HG02678 (cell line): ENCODE data around the gene SHB.
"Not testable (repeated sequence)": the region's sequence is repeated elsewhere in the genome, so short reads cannot be mapped to it uniquely, and the experiment has no call there.

Source experiments
- ATAC-seq: cut with Tn5 transposase; IDR thresholded peaks from one replicate; pipeline ENCODE4 v1.9.1; 2021; ENCODE audit warnings: mild to moderate bottlenecking, moderate library complexity; ENCODE audit not compliant: unreplicated experiment

The SHB gene

GRCh38 chr9:38064842-38065368 is 4.1 kb downstream of the SHB start:
- ATAC-seq, result no peak

DNA sequence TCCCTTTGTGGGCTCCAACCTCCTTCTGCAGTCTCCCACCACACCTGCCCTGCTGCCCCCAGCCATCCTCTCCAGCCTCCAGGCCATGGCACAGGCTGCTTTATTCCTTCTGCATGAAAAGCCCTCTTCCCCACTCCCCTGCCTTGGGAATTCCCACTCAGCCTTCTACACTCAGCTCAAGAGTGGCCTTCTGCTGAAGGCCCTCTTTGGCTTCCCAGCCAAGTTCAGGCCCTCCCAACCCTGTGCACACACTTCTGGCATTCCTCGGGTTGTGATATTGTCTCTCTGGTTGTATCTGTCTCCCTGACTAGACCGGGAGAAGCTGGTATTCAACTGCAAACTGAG is 5.7 kb downstream of the SHB start:
- ATAC-seq, result no peak

- no peak for ATAC-seq
These were observed 6.3 kb downstream of the SHB start for GRCh38 chr9:38062498-38063362.

DNA sequence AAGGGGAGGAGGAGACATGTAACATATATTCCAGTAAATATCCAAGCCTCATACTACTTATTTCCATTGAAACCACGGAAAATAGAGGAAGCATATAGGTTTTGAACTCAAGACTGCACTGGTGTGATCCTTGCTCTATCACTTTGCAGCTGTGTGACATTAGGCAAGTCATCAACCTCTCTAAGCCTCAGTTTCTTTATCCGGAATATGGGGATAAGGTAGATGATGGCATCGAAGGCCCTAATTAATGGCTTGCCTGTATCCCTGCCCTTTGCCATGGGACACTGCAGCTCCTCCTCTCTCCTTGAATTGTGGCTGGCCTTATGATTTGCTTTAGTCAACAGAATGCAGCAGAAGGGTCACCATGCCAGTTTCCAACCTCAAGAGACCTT is 6.9 kb downstream of the SHB start:
- no peak for ATAC-seq

DNA sequence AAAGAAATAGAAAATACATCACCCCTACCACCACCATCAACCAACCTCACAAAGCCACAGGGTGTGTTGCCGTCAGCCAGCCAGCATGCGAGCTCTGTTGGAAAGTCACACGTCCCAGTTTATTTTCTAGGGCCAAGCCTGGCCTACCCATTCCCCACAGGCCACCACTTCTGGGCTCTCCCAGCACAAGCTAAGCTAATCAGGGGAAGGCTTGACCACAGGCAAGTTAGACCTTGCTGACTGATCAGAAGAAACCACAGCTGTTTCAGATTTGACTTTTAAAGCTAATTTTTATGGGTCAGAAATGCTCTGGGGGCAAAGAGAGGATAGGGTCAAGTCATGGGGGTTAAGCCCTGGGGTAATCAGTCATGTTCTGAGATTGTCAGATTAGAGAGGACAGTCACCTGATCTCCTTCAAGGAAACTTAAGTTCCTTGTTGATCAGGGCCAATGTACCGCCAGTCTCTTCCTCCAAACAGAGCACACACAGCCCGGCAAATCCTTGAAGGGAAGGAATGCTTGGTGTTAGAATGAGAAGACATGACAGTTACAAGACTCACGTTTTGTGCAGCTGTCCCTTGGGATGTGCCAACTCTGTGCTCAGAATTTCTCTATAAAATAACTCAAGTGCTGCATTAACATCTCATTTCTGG is 7.6 kb downstream of the SHB start:
- ATAC-seq, result peak; percentile 74

DNA sequence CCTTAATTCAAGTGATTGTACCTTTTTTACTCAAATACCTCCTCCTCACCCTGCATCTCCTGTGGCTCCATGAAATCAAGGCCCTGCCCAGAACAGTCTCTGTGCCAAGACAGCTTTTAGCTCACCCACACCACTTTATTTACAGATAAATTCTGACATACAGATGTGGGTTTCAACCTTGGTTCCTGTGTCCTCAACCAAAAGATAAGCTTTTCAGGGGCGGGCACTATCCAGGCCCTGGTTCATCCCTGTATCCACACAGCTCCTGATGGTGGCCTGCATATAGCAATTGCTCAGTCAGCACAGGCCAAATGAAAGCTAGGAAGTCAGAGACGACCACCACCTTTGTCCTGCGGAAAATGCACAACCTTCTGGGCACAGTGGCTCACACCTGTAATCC is 8.3 kb downstream of the SHB start:
- ATAC-seq, result no peak

DNA sequence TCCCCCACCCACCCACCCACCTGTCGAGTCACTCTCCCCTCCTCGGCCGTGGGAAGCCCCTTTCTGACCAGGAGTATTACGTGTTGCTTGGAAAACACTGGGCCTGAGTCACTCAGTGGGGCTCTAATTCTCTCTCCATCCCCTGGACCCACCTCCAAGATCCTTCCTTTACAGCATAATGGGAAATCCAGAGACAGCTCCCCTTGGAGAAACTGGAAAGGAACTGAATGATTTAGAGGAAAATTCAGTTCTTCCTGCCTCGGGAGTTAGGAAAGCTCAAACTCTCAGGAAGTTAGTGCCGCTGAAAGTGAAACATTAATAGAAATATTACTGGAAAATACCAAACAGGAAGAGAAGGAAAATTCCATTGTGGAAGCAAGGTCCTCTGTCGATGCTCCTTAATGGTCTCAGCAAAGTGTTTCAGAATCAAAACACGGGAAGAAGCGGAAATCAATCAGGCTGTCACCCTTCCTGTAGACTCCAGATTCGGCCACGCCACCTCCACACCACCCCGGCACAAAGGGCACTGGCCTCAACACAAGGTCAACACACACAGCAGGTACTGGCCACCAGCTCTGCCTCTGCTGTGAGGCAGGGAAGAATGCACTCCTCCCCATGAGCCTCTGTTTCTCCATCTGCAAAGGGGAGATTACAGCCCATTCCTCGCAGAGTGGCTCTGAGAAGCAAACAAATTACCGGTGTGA is 9.6 kb downstream of the SHB start:
- ATAC-seq, result no peak

DNA sequence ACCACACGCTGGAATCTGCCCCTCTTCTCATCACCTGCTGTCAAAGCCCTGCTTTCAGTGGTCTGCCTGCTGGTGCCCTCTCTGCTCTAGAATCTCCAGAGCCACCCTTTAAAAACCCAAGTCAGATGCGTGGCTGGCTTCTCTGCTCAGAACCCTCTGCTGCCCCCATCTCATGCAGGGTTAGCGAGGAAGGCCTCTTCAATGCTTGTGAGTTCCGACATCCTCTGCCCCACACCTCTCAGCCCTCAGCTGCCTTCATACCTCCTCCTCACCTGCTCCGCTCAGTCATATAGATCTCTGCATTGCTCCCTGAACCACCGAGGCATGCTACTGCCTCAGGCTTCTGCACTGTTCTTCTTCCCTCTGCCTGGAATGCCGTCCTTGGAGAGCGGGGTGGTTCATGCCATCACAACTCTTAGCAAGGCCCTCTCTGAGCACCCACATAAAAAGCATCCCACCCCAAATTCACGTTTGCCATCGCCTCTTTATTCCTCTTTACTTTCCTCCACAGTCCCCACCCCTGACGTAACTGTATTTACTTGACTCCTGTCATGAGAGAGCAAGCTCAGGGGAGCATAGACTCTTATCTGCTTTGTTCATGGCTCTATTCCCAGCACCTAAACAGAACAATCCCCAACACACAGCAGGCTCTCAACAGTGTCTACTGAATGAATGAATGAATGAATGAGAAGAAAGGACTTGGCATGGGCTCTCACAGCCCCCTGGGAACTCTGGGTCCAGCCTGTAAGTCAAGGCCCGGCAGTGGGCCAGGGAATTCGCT is 10.4 kb downstream of the SHB start:
- ATAC-seq, result no peak

DNA sequence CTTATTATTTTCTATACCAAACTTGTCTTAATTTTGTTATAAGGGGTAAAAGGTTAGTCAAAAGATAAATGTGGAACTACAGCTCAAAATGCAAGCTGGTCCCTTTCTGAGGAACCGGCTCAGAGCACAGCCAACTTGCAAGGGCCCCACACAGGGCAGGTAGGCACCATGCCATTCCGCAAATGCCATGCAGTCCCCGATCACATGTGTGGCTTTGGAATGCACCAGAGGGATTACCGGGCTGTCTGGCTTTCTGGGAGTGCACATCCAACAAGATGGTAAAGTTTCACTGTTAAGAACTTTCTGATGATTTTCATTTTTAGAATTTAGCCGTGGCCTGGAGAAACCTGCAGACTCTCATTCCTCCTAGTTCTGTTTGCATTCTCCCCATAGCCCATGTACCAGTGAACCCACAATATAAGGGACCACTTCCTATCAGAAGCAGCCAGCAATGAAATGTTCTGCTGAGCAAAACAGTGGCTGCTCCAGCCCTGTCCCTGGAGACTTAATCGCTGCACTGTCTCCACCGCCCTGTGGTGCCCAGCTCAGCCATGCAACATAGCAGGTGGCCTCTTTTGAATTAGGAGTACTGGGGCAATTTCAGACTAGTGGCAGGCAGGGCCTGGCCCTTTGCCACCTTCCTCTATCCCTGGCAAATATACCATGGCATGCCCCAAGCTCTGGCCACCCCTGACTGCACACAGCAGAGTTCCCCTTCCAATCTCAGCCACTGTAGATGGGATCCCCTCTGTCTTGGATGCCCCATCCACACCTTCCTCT is 11.4 kb downstream of the SHB start:
- no peak for ATAC-seq

- ATAC-seq, result no peak
These were observed 14.4 kb downstream of the SHB start for GRCh38 chr9:38054653-38055052.

DNA sequence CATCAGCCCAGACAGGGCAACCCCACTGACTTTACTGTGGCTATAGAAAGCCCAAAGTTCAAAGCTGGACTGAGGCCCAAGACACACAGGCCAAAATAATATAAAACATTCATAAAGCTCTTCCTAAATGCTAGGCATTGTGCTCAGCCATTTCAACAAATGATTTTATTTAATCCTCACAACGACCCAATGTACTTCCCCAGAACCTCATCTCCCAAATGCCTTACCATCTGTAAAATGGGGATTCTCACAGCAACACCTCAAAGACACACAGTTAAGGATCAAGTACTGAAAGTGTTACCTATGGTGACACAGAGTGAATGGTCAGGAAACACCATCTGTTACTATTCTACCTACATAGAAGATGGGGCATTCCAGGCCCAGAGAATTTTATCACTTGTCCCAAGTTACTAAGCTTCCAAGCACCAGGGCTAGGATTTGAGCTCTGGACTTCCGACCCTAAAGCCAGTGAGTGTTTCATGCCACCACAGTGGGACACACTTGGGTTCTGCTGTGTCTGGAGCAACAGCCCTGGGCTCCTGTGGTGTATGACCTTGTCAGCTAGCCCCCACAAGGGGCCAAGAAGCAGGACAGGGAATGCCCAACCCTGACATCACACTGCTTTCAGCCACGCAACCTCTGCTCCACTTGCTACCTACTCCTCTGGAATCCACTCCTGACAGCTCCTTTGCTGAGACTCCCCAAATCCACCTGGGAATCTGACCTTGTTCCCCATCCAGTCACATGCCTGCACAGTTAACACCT is 15.1 kb downstream of the SHB start:
- ATAC-seq, result no peak

DNA sequence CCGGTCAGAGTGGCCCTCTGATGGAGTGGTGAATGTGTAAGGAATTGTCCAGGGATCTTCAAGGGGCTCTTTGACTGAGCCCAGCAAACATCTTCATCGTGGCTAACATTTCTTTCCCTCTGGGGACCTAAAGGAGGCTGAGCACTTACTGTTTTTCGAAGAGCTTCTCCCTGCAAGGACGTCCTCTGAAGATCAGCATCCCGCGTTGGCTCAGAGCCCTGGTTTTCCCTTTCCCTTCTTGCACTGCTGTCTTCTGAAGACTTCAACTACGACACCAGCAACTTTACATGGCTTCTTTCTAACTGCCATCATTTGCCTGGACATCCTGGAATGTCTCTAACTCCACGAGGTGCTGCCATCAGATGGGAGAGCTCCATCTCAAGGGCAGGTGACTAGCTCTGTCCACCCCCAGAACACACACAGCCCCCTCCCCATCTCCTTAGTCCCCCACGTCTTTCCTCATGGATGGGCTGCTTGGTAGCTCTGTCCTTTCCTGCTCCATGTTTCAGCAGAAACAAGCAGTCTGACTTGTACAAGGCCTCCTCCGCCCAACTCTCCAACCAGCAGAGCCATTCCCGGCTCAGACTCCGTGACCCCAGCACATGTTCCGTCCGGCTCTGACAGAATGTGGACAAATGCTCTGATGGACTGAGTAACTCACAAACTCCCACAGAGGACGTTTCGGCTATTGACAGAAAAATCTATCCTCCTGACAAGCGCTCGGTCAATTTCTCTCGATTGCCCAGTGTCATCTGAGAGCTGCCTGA is 17.1 kb downstream of the SHB start:
- no peak for ATAC-seq

DNA sequence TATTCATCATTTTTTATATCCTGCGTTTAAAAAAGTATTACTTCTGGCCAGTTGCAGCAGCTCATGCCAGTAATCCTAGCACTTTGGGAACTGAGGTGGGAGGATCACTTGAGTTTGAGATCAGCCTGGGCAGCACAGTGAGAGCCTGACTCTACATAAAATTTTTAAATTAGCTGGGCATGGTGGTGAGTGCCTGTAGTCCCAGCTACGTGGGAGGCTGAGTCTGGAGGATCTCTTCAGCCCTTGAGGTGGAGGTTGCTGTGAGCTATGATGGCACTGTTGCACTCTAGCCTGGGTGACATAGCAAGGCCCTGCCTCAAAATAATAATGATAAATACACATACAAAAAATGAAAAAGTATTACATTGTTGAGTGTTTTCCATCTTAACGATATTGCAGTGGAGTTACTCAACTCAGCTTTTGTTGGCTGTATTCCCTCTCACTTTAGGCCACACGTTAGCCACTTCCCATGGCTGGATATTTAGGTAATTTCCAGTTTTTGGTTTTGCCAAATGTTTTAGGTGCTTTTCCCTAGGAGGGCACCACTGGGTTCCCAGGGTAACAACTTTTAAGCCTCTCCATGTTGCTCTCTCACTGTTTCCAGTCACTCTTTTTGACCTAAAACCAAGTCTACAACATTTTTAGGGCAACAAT is 20.6 kb downstream of the SHB start:
- ATAC-seq, result no peak

- no peak for ATAC-seq
These were observed 21.5 kb downstream of the SHB start for GRCh38 chr9:38047301-38048251.

- no peak for ATAC-seq
These were observed 22.2 kb downstream of the SHB start for GRCh38 chr9:38046661-38047300.

- not testable (repeated sequence) for ATAC-seq
These were observed 23.1 kb downstream of the SHB start for GRCh38 chr9:38045939-38046338.

DNA sequence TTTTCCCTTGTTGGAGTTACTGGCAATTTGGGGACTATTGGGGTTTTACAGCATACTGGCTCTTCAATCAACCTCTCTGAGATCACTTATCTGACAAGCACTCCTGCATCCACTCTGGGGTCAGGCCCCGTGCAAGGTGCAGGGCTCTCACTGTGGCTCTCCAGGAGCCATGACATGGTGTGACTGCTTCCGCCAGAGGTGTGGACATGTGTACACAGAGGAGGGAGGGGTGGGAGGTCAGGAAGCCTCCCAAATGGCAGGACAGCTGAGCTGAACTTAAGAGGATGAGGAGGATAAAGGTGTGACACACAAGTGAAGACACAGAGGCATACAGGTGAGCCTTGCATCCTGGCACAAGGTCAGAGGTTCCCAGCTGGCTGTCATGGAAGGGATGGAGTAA is 24.3 kb downstream of the SHB start:
- ATAC-seq, result no peak
